Measurements from ENCODE around the gene ECHS1. TPM values are rescaled to one million over a fixed set of nuclear protein-coding genes. Genes with fewer than 3 reads are reported as not detected.

The ECHS1 gene
- total and polyA plus RNA-seq, 2 of the 8 experiments (the other 6 are each of a cell fraction or from before 2014, with no cell fraction given) = 41.7 to 101 TPM

GRCh38 chr10:133381036-133381435 lies 7.9 kb upstream of the ECHS1 start:
- no peak overlapping the region for H3K4ac ChIP-seq (replicated peaks; ENCODE audit: insufficient read length, low read depth, low read length)
- no peak overlapping the region for H2BK120ac ChIP-seq (replicated peaks; ENCODE audit: low read depth, low read length)
- H3K23ac ChIP-seq (ENCODE audit: insufficient read length) = no peak overlapping the region
- no peak overlapping the region for H2AFZ ChIP-seq (ENCODE audit: low read length)
- H3K4me1 ChIP-seq (replicated peaks in 1 of 4; ENCODE audit: control insufficient read depth in 3 of 4, insufficient read depth in 4 of 4, low read length in 3 of 4) = peaks cover 0 to 3% (median under 1%) of the 10 kb centered on the region in 4 experiments; a peak in 4 of 7 replicates
- H4K8ac ChIP-seq (ENCODE audit: extremely low read depth, insufficient read depth, low read length) = no peak overlapping the region
- no peaks in the 10 kb centered on the region for H3K36me3 ChIP-seq (ENCODE audit: control insufficient read depth in 2 of 4, insufficient read depth in 4 of 4, low read length in 3 of 4)
- FAIRE-seq (no peak), DNase-seq (ENCODE audit: low read depth in 1 of 2, low spot score in 2 of 2) (no peak)
- no peak overlapping the region for H2BK5ac ChIP-seq (ENCODE audit: low read depth, low read length)
- H3K9me3 ChIP-seq (ENCODE audit: insufficient read depth in 2 of 2, low read depth in 1 of 2, low read length in 1 of 2) = no peaks in the 10 kb centered on the region
- ChIA-PET CTCF (ENCODE audit: partially characterized antibody) (interaction anchor here (2.0 kb wide), 1 partner anchor 52 kb away, joined by 8 read pairs; no protein-coding TSS in a partner anchor), POLR2A (ENCODE audit: partially characterized antibody) (no interaction called here)
- H2BK20ac ChIP-seq (ENCODE audit: low read length) = no peak overlapping the region
- no peak overlapping the region for H3K18ac ChIP-seq (ENCODE audit: extremely low read depth, low read length)
- no peak overlapping the region for H2BK15ac ChIP-seq (ENCODE audit: low read length)
- peaks cover 15% of the 10 kb centered on the region; the same call in 1 of the 2 replicates for H3K23me2 ChIP-seq (ENCODE audit: low read depth, low read length)
- WGBS, 2 experiments (ENCODE audit: extremely low coverage in 1 of 2, insufficient coverage in 1 of 2, insufficient read length in 1 of 2, insufficient replicate concordance in 2 of 2, low coverage in 1 of 2, low lambda C conversion rate in 2 of 2, missing lambda C conversion rate in 1 of 2) = 89% methylated on average over 8 of the region's 8 CpGs; no CpG with 5 or more reads in 1 of the 2 experiments
- H3K79me2 ChIP-seq (ENCODE audit: control insufficient read depth in 1 of 2, insufficient read depth in 2 of 2, low read length in 2 of 2) = no peaks in the 10 kb centered on the region
- peaks cover 0 to 4% of the 10 kb centered on the region in 2 experiments for H4K20me1 ChIP-seq (replicated peaks in 1 of 2; ENCODE audit: control insufficient read depth in 1 of 2, insufficient read depth in 2 of 2, low read length in 2 of 2)
- H2BK12ac ChIP-seq (ENCODE audit: low read depth, low read length) = no peak overlapping the region
- H3K14ac ChIP-seq (ENCODE audit: insufficient read length) = no peak overlapping the region
- H3K4me2 ChIP-seq (ENCODE audit: insufficient read depth in 1 of 2, low read depth in 2 of 2, low read length in 2 of 2) = no peak overlapping the region
- H3K27me3 ChIP-seq (replicated peaks in 1 of 4; ENCODE audit: control insufficient read depth in 3 of 4, extremely low read depth in 1 of 4, insufficient read depth in 3 of 4, low read length in 3 of 4) = peaks cover 8 to 35% (median 24%) of the 10 kb centered on the region in 4 experiments
- no peak overlapping the region for H3K56ac ChIP-seq (replicated peaks; ENCODE audit: insufficient read length, low read depth, low read length)
- H4K91ac ChIP-seq (replicated peaks; ENCODE audit: insufficient read length, low read length) = no peak overlapping the region
- H2AK5ac ChIP-seq (ENCODE audit: low read depth, low read length) = no peak overlapping the region
- H3K27ac ChIP-seq (ENCODE audit: low read depth, low read length) = no peak overlapping the region
- no peak overlapping the region for H3K9ac ChIP-seq (replicated peaks in 1 of 4; ENCODE audit: extremely low read depth in 1 of 4, low read depth in 3 of 4, low read length in 3 of 4)
- TF ChIP-seq RBBP5 (IDR thresholded peaks at IDR 0.05; ENCODE audit: borderline replicate concordance, low read depth, low read length) = no peak
- no peak for TF ChIP-seq TAF1 (IDR thresholded peaks at IDR 0.05; ENCODE audit: low read depth, low read length)
- no peak for TF ChIP-seq MAX (IDR thresholded peaks at IDR 0.05)
- no peak for TF ChIP-seq SRF (IDR thresholded peaks at IDR 0.05; ENCODE audit: low read depth, low read length)
- no peak for TF ChIP-seq ZNF274 (IDR thresholded peaks at IDR 0.05; ENCODE audit: borderline replicate concordance, extremely low read depth, low read length)
- TF ChIP-seq CHD1 (IDR thresholded peaks at IDR 0.05; ENCODE audit: low read depth, low read length) = no peak
- no peak for TF ChIP-seq MAFK (IDR thresholded peaks at IDR 0.05; ENCODE audit: low read depth, low read length)
- TF ChIP-seq EP300 (IDR thresholded peaks at IDR 0.05; ENCODE audit: borderline replicate concordance in 1 of 2, low read depth in 2 of 2, low read length in 2 of 2) = no peak
- TF ChIP-seq TEAD4 (IDR thresholded peaks at IDR 0.05; ENCODE audit: low read depth, low read length) = no peak
- no peaks in the 10 kb centered on the region for H3K79me1 ChIP-seq (ENCODE audit: low read depth, low read length)
- no peak overlapping the region for H4K5ac ChIP-seq (ENCODE audit: insufficient read length, low read depth, low read length)
- H3K4me3 ChIP-seq (ENCODE audit: extremely low read depth in 1 of 4, insufficient read depth in 2 of 4, low read depth in 3 of 4, low read length in 4 of 4) = no peak overlapping the region
